ENCODE measurements around the gene PAPSS2.
A peak's percentile ranks its signal among the peaks of the same experiment; 100 is the strongest.

Gene PAPSS2

DNA sequence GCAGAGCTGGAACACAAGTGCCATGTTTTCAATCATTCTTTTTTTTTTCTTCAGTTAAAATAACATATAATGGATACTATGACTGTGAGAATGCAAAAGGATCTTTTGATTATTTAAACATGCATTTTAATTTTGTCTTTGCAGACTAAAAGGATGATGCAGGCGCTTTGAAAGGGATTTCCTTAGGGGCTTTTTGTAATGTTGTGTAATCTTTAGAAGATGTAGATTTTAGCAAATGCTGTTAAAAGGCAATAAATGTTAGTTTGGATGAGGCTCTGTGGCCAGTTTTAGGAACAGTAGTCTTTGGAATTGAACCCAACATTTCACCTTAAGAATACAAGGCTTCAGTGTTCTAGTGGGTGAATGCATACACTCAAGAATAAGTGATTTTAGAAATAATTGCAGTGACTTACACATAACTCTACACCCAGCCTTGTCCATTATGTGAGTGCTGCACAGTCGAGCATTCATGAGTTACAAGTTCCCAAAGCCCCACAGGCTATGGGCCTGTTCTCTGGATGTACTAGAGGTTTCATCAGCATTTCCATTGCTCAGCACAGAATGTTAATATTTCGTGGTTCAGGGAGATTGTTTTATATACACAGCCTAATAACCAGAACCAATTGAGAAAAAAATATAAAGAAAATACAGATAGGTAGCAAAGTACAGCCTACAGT is 11.6 kb downstream of the PAPSS2 start:
- DNase-seq (ENCODE audit: low spot score): no peak

DNA sequence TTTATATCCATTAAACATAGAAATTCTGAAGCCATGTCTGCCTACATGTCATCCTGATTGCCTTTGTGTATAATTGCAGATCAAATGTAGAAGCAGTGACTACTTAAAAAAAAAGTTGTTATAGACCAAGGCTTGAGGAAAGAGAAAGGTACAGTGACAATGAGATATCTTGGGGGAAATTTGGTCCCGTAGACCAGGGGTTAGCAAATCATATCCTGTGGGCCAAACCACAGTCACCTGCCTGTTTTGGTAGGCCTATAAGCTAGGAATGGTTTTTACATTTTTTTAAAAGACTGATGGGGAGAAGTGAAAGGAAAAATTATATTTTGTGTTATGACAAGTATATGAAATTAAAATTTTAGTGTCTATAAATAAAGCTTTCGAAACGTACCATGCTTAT is 12.9 kb downstream of the PAPSS2 start:
- DNase-seq (ENCODE audit: low spot score): no peak

DNA sequence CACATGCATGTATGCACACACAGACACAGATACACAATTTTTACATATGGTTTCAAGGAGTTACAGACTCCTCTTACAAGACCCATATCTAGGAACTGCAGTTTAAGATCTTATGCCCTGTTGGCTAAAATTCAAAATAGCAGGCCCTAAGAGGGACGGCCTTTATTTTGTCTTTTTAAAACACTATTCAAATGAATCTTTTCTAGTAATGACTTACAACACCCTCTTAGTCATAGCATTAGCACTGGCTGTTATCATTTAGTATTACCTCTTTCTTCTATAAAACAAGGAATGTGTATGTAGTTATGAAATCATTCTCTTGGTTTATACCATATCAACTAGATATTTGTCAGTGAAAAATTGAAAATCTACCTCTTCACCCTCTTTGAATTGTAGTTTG is 15.3 kb downstream of the PAPSS2 start:
- DNase-seq (ENCODE audit: low spot score): no peak

DNA sequence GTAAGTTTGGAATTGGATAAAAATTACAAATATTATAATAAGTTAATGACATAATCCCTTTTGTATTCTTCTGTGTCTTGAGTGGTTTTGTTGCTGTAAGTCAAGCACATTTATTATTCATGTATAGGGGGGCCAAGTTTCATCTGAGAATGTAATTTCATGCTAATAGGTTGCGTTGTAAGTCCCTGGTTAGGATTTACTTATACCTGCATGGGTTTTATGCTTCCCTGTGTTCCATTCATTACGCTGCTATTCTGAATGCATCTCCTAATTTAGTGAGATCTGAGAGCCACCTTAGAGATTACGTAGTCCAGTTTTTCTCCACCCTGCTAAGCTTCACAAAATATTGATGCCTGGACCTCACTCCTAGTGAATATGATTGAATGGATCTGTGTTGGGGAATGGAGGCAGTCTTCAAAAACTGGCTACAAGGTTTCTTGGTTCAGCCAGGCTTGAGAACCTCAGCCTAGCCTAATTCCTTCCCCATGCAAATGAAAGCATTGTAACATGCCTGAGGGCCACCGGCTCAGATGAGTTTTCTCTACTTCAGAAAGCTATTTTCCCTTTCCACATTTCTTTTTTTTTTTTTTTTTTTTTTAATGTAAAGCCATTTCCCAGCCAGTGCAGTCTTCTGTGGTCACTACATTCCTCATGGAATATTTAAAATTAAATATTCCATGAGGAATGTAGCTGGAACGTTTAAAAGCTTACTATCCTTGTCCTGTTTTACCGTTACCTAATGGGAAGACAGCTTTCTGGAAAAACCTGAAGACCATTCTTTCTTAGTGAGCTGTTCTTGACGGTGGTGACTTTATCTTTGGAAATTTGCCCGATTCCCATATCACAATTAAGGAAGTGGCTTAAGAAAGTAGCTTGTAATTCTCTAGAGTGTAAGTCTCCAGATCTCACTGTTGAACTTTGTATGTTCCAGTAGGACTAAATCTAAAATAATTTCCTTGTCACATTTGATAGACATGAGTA is 16.0 kb downstream of the PAPSS2 start:
- peak; percentile 47 for DNase-seq (ENCODE audit: low spot score)

DNA sequence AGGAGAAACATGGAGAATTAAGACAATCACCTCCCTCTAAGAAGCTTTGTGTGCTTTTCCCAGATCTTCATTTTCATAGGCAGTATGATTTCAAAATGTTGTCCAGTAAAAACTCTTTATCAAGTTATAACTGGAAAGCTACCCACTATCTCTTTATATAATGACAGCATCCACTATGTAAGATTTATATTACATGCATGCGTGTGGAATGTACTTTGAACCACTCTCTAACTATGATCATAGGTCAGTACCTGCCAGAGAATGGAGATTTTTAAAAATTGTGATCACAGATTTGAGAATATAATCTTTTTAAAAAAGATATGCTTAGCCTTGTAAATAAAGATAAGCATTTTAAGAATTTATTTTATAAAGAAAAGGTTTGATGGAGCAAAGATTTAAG is 17.9 kb downstream of the PAPSS2 start:
- DNase-seq (ENCODE audit: low spot score): no peak

DNA sequence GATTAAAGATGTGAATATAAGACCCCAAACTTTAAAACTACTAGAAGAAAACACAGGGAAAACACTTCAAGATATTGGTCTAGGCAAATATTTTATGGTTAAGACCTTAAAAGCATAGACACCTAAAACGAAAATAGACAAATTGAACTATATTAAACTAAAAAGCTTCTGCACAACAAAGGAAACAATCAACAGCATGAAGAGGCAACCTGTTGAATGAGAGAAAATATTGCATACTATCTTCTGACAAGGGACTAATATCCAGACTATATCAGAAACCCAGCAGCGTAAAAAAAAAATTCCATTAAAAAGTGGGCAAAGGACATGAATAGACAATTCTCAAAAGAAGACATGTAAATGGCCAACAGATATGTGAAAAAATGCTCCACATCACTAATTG is 18.6 kb downstream of the PAPSS2 start:
- DNase-seq (ENCODE audit: low spot score): no peak

DNA sequence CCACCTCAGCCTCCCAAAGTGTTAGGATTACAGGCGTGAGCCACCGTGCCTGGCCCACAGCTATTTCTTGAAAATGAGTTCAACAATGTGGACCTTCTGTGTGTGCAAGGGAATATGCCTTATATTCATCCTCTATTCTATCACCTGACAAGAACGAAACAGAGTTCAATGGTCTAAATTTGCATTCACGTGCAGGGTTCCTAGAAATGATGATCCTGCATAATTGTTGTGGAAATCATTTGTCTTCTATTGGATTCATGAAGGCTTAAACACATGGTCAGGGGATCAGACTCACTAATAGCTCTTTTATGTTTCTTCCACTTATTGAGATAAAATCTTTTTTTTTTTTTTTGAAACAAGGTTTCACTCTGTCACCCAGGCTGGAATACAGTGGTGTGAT is 23.7 kb downstream of the PAPSS2 start:
- no peak for DNase-seq (ENCODE audit: low spot score)

DNA sequence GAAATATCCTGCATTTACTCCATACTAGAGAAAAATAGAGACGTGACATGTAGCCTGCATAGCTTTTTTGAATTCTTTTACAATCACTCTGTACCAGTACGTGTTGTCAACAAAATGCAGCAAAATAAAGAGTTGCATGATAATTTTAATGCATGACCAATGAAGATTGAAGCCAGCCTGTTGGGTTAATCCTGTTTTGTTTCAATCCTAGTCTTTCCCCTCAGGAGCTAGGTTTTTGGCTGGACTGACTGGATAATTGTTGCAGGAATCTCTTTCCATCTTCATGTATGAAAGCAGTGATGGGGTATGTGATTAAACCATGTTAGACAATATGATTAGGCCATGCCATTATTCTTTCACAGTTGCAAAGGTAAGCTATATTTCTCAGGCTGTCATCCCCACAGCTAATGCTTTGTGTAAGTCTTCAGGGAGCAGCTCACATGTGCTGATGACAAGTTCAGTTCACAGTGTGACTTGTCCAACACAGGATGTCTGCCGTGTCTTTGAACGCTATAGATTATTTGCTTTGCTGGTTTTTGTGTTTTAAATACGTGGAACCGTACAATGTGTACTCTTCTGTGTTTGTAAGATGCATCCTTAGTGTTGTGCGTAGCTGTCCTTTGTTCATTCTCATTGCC is 24.4 kb downstream of the PAPSS2 start:
- DNase-seq (ENCODE audit: low spot score): no peak

DNA sequence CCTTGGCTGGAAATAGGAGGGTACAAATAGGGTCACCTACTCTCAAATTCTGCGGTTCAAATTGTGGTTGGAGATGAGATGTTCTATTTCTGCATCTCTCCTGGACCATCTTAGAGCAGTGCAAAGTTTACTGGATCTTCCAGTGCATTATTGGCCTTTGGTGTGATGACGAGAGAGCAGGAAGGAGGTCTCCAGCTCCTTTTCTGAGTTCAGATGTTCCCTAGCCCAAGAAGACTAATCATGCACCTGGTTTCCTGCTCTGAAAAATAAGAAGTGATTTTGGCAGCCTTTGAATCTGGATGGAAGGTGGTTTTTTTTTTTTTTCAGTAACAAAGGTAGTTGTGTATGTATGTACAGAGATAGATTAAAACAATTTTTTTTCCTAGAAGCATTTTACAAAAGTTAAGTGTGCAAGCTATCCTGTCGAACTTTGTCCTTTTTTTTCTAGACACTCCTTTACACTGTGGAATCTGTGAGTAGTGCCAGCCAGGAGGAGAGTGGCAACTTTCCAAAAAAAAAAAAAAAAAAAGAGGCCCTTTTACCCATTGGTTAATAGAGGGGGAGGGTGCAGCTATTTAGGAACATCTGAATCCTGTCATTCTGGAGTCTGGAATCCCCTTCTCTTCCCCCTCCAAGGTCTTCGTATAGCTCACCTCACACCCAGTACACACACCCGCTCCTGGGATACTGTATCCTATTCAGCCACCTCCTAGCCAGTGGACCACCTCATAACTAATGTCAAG is 26.3 kb downstream of the PAPSS2 start:
- DNase-seq (ENCODE audit: low spot score): no peak

DNA sequence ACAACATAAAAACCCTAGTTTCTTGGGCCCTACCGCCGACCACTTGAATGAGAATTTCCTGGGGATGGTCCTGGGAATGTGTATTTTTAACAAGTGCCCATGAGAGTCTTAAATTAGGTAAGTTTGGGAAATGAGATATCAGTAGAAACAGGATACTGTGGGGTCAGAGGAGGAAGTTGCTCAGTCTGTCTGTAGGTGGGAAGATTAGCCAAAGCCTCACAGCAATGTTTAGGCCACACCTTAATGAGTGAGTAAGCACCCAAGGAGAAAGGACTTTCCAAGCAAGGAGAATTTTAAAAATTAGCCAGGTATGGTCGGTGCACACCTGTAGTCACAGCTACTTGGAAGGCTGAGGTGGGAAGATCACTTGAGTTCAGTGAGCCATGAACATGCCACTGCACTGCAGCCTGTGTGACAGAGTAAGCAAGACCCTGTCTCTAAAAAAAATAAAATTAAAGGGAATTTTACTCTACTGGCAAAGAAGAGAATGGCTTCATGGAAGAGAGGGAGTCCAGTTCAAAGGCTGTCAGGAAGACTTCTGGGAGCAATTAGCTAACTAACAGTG is 31.9 kb downstream of the PAPSS2 start:
- peak; percentile 65 for DNase-seq (ENCODE audit: low spot score)

DNA sequence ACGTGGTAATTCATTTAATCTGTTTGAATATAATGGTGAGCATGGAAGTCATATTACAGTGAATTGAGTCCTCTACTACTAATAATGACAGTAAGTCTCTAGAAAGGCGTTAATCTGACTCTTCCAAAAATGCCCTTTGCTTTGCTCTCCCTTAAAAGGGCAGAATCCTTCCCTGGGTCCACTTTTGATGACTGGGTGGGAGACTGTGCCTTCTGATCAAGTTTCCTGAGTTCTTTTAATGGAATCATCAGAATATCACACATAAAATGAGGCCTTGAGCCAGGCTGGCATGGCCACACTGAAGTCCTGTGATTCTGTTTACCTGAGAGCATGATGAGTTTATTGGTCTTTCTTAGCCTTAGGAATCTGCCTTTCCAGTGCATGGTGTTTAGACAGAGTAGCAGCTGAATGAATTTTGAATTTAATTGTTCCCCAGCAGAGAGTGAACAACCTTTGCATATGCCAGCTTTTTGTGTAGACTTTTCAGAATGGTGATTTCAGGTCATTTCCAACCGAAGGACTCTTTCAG is 33.3 kb downstream of the PAPSS2 start:
- DNase-seq (ENCODE audit: low spot score): no peak

DNA sequence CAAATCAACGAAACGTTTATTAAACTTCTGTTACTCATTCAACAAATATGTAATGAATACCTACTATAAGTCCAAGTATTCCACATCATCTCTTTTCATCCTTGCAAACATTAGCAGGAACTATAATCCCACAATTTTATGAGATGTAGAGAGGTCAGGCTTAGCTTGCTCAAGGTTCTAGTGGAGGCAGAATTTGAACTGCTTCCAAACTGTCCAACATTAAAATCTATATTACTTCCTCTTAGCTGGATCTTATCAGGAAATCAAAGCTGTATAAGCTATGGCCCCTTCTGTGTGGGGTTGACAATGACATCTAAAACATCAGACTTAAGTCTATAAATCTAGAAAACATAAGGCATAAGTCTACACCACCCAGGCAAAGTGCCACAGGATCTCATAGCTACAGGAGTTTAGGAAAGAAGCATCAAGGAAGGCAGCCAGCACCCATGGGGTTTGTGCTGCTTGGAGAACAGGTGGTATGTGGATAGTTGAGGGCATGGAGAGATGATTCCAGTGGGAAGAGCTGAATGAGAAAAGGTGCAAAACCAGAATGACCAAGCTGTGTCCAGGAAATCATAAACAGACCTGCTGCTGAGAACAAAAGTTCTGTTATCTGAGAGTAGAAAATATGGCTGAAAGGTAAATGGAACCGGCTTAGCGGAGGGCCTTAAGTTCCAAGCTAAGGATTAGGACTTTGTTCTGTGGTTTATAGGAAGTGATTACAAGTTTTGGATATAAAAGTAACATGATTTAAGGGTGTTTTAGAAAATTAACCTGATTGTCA is 34.5 kb downstream of the PAPSS2 start:
- DNase-seq (ENCODE audit: low spot score): peak; percentile 74

DNA sequence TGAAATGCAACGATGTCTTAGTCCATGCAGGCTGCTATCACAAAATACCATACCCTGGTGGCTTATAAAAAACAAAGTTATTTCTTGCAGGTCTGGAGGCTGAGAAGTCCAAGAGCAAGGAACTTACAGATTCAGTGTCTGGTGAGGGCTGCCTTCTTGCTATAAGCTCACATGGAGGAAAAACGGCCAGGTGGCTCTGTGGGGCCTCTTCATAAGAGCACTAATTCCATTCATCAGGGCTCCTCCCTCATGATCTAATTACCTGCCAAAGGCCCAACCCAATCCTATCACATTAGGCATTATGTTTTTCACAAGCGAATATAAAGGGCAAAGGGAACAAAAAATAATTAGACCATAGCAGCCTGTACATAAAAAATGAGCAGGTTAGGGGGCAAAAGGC is 35.4 kb downstream of the PAPSS2 start:
- peak; percentile 37 for DNase-seq (ENCODE audit: low spot score)

DNA sequence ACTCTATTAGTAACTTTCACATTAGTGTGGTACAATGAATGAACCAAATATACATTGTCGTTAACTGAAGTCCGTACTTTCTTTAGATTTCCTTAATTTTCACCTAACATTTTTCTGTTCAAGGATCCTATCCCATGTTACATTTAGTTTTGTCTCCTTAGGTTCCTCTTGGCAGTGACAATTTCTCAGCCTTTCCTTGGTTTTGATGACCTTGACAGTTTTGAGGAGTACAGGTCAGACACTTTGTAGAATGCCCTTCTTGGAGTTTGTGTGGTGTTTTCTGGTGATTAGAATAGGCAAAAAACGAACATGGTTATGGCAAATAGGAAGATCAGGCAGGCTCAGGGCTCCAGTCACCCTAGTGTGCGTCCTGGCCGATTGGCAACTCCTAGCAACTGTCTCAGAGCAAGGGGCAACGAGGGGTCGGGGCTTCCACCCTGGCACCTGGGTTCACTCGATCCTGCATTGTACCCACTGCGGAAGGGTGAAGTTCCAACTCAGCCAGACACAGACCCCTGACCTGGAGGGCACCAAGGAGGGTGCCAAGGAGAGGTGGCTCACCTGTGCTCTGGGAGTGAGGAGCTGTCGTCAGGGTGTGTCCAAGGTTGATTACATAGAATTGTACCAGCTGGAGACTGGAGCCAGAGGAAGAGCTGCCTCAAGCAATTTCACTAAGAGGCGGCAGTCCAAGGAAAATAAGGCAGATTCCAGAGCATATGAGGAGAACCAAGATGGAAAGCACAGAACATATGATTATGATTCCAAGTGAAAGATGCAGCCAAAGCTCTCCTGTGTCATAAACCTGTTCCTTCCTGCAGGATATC is 37.5 kb downstream of the PAPSS2 start:
- no peak for DNase-seq (ENCODE audit: low spot score)

DNA sequence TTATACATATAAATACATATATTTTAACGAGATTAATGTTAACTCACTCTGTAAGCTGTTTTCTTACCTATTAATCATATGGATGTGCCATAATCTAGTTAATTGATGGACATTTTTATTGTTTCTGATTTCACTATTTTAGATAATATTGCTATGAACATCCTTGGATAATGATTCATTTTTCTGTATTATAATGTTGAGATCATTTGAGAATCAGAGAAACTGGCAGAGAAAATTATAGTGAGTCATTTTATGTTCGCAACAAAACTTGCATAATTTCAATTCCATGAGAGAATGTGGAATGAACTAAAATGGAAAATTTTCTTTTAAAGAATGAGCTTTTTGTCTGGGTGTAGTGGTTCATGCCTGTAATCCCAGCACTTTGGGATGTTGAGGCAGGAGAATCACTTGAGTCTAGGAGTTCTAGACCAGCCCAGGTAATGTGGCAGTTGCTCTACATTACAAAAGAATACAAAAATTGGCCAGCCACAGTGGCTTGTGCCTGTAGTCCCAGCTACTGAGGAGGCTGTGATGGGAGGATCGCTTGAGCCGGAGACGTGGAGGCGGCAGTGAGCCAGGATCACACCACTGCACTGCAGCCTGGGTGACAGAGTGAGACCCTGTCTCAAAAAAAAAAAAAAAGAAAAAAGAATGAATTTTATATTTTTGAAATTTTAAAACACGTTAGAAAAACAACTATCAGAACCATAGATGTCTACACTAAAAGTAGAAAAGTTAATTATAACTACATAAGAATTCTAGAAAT is 40.5 kb downstream of the PAPSS2 start:
- DNase-seq (ENCODE audit: low spot score): no peak

DNA sequence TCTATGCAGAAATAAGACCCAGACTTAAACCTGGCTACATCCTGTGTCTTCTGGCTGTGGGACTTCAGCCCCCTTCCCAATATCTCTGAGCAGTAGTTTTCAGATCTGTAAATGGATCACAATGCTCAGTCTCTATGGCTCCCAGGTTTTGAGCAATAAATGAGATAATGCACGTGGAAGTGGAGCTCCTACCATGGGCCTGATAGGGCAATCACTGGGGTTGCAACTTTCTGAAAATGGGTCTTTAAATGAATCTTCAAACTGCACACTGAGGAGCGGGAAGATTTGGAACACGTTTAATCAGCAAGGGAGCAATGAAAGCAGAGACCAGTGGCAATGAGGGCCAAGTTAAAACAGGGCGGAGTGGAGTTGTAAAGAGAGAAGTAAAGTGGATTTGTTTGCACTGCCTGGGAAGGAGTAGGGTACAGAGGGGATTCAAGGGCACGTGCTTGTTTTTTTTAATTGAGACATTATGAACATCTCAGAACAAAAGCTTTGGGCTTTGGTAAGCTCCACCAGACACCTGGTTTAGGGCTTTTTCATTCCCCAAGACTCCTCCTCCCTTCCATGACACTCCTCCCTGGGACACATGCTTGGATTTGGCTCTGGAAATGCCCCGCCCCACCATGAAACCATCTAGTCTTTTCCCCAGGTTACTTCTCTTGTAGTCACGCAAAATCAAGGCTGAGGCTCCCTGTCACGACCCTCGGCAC is 42.7 kb downstream of the PAPSS2 start:
- DNase-seq (ENCODE audit: low spot score): no peak

DNA sequence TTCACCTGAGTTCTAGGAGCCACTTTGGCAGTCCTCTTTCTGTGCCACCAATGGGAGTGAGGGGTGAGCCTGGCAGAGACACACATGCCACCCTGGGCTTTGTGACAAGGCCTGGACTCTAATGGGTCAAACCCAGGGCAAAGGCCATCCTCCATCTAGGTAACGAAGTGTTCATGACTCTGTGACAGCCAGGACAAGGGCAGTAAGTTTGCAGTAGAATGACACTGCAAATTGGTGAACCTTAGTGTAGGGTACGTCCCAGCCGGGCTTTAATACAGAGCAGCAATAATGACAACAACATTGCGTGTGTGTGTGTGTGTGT is 43.3 kb downstream of the PAPSS2 start:
- DNase-seq (ENCODE audit: low spot score): no peak

DNA sequence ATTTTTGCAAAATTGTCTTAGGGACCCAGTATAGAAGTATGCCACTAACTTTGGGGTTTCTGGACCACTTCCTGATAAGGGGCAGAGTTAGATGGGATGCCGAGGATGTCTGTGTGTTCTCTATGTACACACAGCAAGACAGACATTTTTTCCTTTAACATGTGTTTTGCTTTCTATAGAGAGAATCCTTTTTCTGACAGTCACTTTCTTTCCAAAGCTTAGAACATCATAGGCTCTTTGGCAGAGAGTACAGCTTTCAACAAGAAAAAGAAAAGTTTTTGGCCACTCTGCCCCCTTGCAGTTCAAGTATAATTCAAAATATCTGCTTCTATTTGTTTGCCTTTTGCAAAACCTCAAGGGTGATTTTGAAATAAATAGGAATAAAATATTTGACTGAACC is 44.1 kb downstream of the PAPSS2 start:
- DNase-seq (ENCODE audit: low spot score): no peak

DNA sequence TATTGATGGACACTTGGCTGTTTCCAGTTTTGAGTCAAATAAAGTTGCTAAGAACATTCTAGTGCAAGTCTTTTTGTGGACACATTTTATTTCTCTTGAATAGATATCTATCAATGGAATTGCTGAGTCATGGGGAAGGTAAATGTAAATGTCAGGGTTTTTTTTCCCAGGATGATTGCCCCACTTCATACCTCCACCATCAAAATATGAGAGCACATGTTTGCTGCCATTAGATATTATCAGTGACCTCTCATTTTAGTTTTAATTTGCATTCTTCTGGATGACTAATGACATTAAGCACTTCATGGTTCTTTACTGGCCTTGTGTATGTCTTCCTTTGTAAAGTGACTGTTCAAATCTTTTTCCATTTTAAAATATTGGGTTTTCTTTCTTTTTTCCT is 45.7 kb downstream of the PAPSS2 start:
- DNase-seq (ENCODE audit: low spot score): peak; percentile 46
